Memory B cell (primary cell): ENCODE results near the gene PLXNA1.
A peak's percentile ranks its signal among the peaks of the same experiment; 100 is the strongest.

ENCODE experiments used
- ATAC-seq: fragments of 150-1000 bp; cut with Tn5 transposase; 2 replicates; pipeline ENCODE4 v1.10.0; 2021; ENCODE audit warnings: low read depth, mild to moderate bottlenecking, moderate library complexity
- DNase-seq, 2 donors: peaks; one replicate each; pipeline ENCODE4 v3.0.0; 2022; ENCODE audit warnings: low spot score in 2 of 2
- H3K27ac Mint-ChIP-seq: one replicate; pipeline ENCODE4 v1.8.0; 2022; ENCODE audit warnings: mild to moderate bottlenecking, moderate library complexity, mixed read lengths
- H3K27me3 Mint-ChIP-seq: one replicate; pipeline ENCODE4 v1.8.0; 2022; ENCODE audit warnings: mixed read lengths
- H3K36me3 Mint-ChIP-seq: one replicate; pipeline ENCODE4 v1.8.0; 2022; ENCODE audit warnings: mild to moderate bottlenecking, mixed read lengths
- H3K4me1 Mint-ChIP-seq: one replicate; pipeline ENCODE4 v1.8.0; 2022; ENCODE audit warnings: mixed read lengths
- H3K4me3 Mint-ChIP-seq: one replicate; pipeline ENCODE4 v1.8.0; 2022; ENCODE audit warnings: mild to moderate bottlenecking, moderate library complexity, mixed read lengths
- H3K9me3 Mint-ChIP-seq: one replicate; pipeline ENCODE4 v1.8.0; 2022; ENCODE audit warnings: mixed read lengths

PLXNA1 gene

GRCh38 chr3:127013758-127014535 is 31.0 kb downstream of the PLXNA1 start:
- H3K36me3 Mint-ChIP-seq, result peaks cover 13% of the 10 kb centered on the region
- H3K27ac Mint-ChIP-seq, result no peak overlapping the region
- no peak for DNase-seq
- no peak for ATAC-seq
- H3K4me3 Mint-ChIP-seq, result no peak overlapping the region
- H3K9me3 Mint-ChIP-seq, result no peaks in the 10 kb centered on the region
- no peaks in the 10 kb centered on the region for H3K27me3 Mint-ChIP-seq
- peaks cover 6% of the 10 kb centered on the region for H3K4me1 Mint-ChIP-seq

- Mint-ChIP-seq H3K36me3 (peaks cover 14% of the 10 kb centered on the region), H3K9me3 (no peaks in the 10 kb centered on the region), H3K27me3 (no peaks in the 10 kb centered on the region), H3K27ac (peak overlapping the region; percentile 53), H3K4me1 (peaks cover 6% of the 10 kb centered on the region), H3K4me3 (no peak overlapping the region)
- DNase-seq (no peak), ATAC-seq (peak; percentile 57)
These were observed 31.8 kb downstream of the PLXNA1 start for GRCh38 chr3:127014536-127015281.

GRCh38 chr3:127015282-127016042 is 32.5 kb downstream of the PLXNA1 start:
- H3K27me3 Mint-ChIP-seq, result no peaks in the 10 kb centered on the region
- H3K4me1 Mint-ChIP-seq, result peaks cover 6% of the 10 kb centered on the region
- ATAC-seq, result peak; percentile 70
- H3K36me3 Mint-ChIP-seq, result peaks cover 16% of the 10 kb centered on the region
- DNase-seq, result no peak
- peak overlapping the region; percentile 53 for H3K27ac Mint-ChIP-seq
- no peak overlapping the region for H3K4me3 Mint-ChIP-seq
- H3K9me3 Mint-ChIP-seq, result no peaks in the 10 kb centered on the region

DNA sequence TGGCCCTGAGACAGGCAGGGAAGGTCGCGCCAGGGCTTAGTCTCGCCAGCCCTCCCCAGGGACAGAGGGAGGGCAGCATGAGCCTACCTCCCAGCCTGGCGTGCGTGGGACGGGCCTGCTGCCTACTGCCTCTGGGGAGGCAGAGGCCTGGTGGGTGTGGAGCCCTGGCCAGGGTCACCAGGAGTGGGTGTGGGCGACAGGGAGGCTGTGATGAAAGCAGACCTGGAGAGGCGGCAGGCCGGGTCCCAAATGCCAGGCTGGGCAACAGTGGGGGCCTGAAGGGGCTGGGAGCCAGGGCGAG is 33.1 kb downstream of the PLXNA1 start:
- H3K4me1 Mint-ChIP-seq, result peaks cover 6% of the 10 kb centered on the region
- no peaks in the 10 kb centered on the region for H3K9me3 Mint-ChIP-seq
- no peak overlapping the region for H3K4me3 Mint-ChIP-seq
- peak overlapping the region; percentile 36 for H3K27ac Mint-ChIP-seq
- DNase-seq, result no peak
- peaks cover 17% of the 10 kb centered on the region for H3K36me3 Mint-ChIP-seq
- H3K27me3 Mint-ChIP-seq, result no peaks in the 10 kb centered on the region
- no peak for ATAC-seq

- Mint-ChIP-seq H3K4me3 (no peak overlapping the region), H3K27ac (peak overlapping the region; percentile 36), H3K9me3 (no peaks in the 10 kb centered on the region)
These were observed 33.5 kb downstream of the PLXNA1 start for GRCh38 chr3:127016461-127016860.

GRCh38 chr3:127017229-127017628 is 34.3 kb downstream of the PLXNA1 start:
- no peaks in the 10 kb centered on the region for H3K27me3 Mint-ChIP-seq
- no peaks in the 10 kb centered on the region for H3K9me3 Mint-ChIP-seq
- no peak overlapping the region for H3K4me3 Mint-ChIP-seq
- peaks cover 6% of the 10 kb centered on the region for H3K4me1 Mint-ChIP-seq
- no peak for ATAC-seq
- H3K36me3 Mint-ChIP-seq, result peaks cover 21% of the 10 kb centered on the region
- no peak for DNase-seq
- H3K27ac Mint-ChIP-seq, result no peak overlapping the region

More at GRCh38 chr3:127016461-127016860, 33.5 kb downstream of the PLXNA1 start:
- Mint-ChIP-seq H3K4me1 (peaks cover 6% of the 10 kb centered on the region), H3K36me3 (peaks cover 19% of the 10 kb centered on the region), H3K27me3 (no peaks in the 10 kb centered on the region)
- no peak for ATAC-seq
- no peak for DNase-seq

GRCh38 chr3:127017781-127018180 is 34.9 kb downstream of the PLXNA1 start:
- no peak for ATAC-seq
- Mint-ChIP-seq H3K9me3 (no peaks in the 10 kb centered on the region), H3K36me3 (peaks cover 21% of the 10 kb centered on the region)

GRCh38 chr3:127018306-127018828 is 35.5 kb downstream of the PLXNA1 start:
- Mint-ChIP-seq H3K9me3 (no peaks in the 10 kb centered on the region), H3K4me3 (no peak overlapping the region), H3K36me3 (peaks cover 21% of the 10 kb centered on the region), H3K27me3 (no peaks in the 10 kb centered on the region), H3K27ac (no peak overlapping the region), H3K4me1 (peaks cover 6% of the 10 kb centered on the region)
- no peak for ATAC-seq
- no peak for DNase-seq

More at GRCh38 chr3:127017781-127018180, 34.9 kb downstream of the PLXNA1 start:
- Mint-ChIP-seq H3K4me1 (peaks cover 6% of the 10 kb centered on the region), H3K27me3 (no peaks in the 10 kb centered on the region), H3K27ac (no peak overlapping the region), H3K4me3 (no peak overlapping the region)
- DNase-seq, result no peak

- ATAC-seq (no peak), DNase-seq (no peak)
- peaks cover 6% of the 10 kb centered on the region for H3K4me1 Mint-ChIP-seq
- peaks cover 18% of the 10 kb centered on the region for H3K36me3 Mint-ChIP-seq
- H3K27ac Mint-ChIP-seq, result no peak overlapping the region
- no peak overlapping the region for H3K4me3 Mint-ChIP-seq
- H3K27me3 Mint-ChIP-seq, result no peaks in the 10 kb centered on the region
- no peaks in the 10 kb centered on the region for H3K9me3 Mint-ChIP-seq
These were observed 36.5 kb downstream of the PLXNA1 start for GRCh38 chr3:127019449-127019848.

GRCh38 chr3:127020543-127020942 is 37.6 kb downstream of the PLXNA1 start:
- Mint-ChIP-seq H3K4me1 (no peaks in the 10 kb centered on the region), H3K9me3 (no peaks in the 10 kb centered on the region), H3K4me3 (no peak overlapping the region), H3K27me3 (no peaks in the 10 kb centered on the region), H3K36me3 (peaks cover 15% of the 10 kb centered on the region), H3K27ac (no peak overlapping the region)
- DNase-seq, result no peak
- ATAC-seq, result no peak

DNA sequence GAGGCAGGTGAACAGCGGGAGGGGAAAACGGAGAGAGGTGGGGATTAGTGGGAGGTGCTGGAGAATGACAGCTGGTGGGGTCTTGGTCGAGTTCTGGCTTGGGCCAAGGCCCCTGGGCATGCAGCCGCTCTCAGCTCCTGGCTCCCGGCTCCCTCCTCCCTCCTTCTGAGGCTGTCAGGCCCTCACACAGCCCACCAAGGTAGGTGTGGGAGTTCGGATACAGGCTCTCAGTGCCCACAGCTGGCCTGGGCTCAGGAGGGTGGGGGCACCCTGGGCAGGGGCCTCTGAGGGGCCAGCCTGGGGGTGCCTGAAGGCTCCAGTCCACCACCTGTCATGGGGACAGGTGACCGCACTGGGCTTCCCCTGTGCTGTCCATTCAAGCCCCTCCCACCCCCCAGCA is 39.9 kb downstream of the PLXNA1 start:
- no peaks in the 10 kb centered on the region for H3K9me3 Mint-ChIP-seq
- ATAC-seq (no peak), DNase-seq (no peak)
- no peak overlapping the region for H3K27ac Mint-ChIP-seq
- no peaks in the 10 kb centered on the region for H3K4me1 Mint-ChIP-seq
- peaks cover 10% of the 10 kb centered on the region for H3K36me3 Mint-ChIP-seq
- H3K4me3 Mint-ChIP-seq, result no peak overlapping the region
- no peaks in the 10 kb centered on the region for H3K27me3 Mint-ChIP-seq

GRCh38 chr3:127025456-127025855 is 42.5 kb downstream of the PLXNA1 start:
- DNase-seq (no peak), ATAC-seq (no peak)
- H3K36me3 Mint-ChIP-seq, result peaks cover 8% of the 10 kb centered on the region
- no peak overlapping the region for H3K4me3 Mint-ChIP-seq
- H3K27ac Mint-ChIP-seq, result peak overlapping the region; percentile 13
- no peaks in the 10 kb centered on the region for H3K27me3 Mint-ChIP-seq
- H3K9me3 Mint-ChIP-seq, result no peaks in the 10 kb centered on the region
- H3K4me1 Mint-ChIP-seq, result no peaks in the 10 kb centered on the region

- H3K9me3 Mint-ChIP-seq, result no peaks in the 10 kb centered on the region
- no peak overlapping the region for H3K4me3 Mint-ChIP-seq
- ATAC-seq, result no peak
These were observed 43.1 kb downstream of the PLXNA1 start for GRCh38 chr3:127026036-127026435.

GRCh38 chr3:127026661-127027060 is 43.7 kb downstream of the PLXNA1 start:
- Mint-ChIP-seq H3K36me3 (peaks cover 7% of the 10 kb centered on the region), H3K27ac (no peak overlapping the region)
- ATAC-seq, result no peak

More at GRCh38 chr3:127026036-127026435, 43.1 kb downstream of the PLXNA1 start:
- Mint-ChIP-seq H3K27ac (no peak overlapping the region), H3K4me1 (no peaks in the 10 kb centered on the region), H3K36me3 (peaks cover 7% of the 10 kb centered on the region), H3K27me3 (no peaks in the 10 kb centered on the region)
- DNase-seq, result no peak

More at GRCh38 chr3:127026661-127027060, 43.7 kb downstream of the PLXNA1 start:
- Mint-ChIP-seq H3K4me1 (no peaks in the 10 kb centered on the region), H3K4me3 (no peak overlapping the region), H3K27me3 (no peaks in the 10 kb centered on the region), H3K9me3 (no peaks in the 10 kb centered on the region)
- DNase-seq, result no peak
